NCI-H510A treated with DMSO at 0.1 percent for 48 hours (cell line): Measurements from ENCODE around the gene HEPH.
"Not testable (repeated sequence)": the region's sequence is repeated elsewhere in the genome, so short reads cannot be mapped to it uniquely, and the experiment has no call there.

Source experiments
- DNase-seq: peaks from one replicate; lab custom pipeline; 2025; lab: John Stamatoyannopoulos, UW

Gene HEPH

DNA sequence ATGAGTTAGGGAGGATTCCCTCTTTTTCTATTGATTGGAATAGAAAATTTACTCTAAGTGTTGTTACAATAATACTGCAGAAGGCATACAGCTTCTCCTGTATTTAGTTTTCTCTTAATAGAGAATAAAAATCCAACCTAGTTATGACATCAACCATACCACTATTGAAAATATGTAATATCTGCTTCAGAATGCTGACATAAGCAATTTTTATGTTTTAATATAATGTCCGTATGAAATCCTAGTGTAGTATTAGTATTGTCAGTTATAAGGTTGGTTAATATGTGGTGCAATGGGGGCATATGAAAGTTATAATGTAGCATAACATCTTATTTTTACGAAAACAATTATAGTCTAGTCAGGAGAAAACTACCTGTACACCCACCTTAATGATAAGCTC lies 68.2 kb downstream of the HEPH start:
- DNase-seq, result no peak

DNA sequence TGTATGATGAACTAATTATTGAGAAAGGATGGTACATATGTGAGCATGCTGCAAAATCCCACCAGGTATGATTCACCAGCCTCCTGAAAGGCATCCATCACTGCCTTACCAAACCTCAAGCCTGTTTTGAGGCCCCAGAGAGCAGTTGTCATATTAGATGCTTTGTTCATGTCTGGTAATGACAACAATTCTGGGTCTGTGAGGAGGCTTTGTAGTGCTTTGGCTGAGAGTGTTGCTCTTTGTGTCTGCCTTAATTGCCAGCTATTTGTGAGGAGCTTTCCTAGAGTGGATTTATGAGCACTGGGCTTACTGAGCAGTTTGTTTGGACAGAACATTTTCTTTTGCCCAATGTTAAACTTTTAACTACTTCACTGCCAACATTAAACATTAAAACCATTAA lies 69.2 kb downstream of the HEPH start:
- no peak for DNase-seq

DNA sequence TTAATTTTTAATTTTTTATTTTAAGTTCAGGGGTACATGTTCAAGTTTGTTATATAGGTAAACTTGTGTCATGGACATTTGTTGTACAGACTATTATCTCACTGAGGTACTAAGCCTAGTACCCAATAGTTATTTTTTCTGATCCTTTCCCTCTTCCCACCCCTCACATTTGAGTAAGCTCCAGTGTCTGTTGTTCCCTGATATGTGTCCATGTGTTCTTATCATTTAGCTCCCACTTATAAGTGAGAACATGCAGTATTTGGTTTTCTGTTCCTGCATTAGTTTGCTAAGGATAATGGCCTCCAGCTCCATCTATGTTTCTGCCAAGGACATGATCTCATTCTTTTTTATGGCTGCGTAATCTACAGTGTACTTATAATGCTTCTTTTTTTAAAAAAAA lies 69.9 kb downstream of the HEPH start:
- DNase-seq, result not testable (repeated sequence)

DNA sequence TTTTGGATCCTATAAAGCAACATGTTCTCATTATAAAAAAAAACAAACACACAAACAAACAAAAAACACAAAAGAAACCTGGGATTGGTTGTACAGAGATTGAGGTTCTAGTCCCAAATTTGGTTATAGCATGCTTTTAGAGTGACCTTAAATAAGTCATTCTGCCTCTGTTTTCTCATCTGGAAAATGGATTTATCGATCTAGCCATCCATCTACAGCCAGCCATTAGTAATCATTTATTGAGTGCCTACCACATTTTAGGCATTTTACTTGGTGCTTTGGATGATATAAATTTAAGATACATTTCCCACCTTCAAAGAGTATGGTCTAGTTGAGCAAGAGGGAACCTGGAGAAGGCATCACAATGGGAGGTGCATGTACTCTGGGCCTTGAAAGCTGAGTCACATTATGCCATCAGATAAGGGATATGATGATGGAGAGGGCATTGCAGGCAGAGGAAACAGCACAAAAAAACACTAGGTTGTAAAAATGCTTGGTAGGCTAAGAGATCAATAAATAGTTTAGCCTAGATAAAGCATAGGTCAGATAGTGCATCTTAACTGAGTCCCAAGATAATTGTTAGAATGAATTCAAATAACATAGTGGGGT lies 91.4 kb downstream of the HEPH start:
- no peak for DNase-seq

DNA sequence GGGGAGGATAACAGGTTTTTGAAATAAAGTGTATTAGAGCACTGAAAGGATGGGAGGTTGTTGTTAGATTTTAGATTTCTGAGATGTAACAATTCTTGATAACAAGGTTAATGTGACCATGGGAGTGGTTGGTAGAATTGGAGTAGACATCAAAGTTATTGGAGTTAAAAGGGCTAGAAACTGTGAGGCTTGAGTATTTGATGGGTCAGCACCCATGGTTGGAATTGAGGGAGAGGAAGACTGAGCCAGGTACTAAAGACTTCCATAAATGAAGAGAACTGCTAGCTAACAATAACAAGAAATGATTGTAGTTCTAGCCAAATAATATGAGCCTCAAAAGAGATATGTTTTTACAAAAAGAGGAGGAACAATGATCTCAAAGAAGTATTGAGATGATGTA lies 98.8 kb downstream of the HEPH start:
- DNase-seq, result no peak
